Endothelial cell of umbilical vein (primary cell): ENCODE measurements around the gene SPRYD3.

Experiments used
- POLR2A ChIP-seq: IDR thresholded peaks from 2 replicates; pipeline ENCODE4 v1.6.1; 2012; ENCODE audit warnings: low read depth, mild to moderate bottlenecking, control low read depth, low read length
- TF ChIP-seq, protein P1 (sequence below), 2 donors: IDR thresholded peaks; 1 replicate in 1 of 2; 2 replicates in 1 of 2; pipeline ENCODE4 v1.5.1; 2011; ENCODE audit warnings: low read length in 2 of 2, mild to moderate bottlenecking in 2 of 2, moderate library complexity in 2 of 2, control low read depth in 1 of 2, inconsistent platforms in 1 of 2, low read depth in 1 of 2; ENCODE audit not compliant: insufficient read depth in 1 of 2; ENCODE audit errors: extremely low read depth in 1 of 2

- TF ChIP-seq, protein P1, sequence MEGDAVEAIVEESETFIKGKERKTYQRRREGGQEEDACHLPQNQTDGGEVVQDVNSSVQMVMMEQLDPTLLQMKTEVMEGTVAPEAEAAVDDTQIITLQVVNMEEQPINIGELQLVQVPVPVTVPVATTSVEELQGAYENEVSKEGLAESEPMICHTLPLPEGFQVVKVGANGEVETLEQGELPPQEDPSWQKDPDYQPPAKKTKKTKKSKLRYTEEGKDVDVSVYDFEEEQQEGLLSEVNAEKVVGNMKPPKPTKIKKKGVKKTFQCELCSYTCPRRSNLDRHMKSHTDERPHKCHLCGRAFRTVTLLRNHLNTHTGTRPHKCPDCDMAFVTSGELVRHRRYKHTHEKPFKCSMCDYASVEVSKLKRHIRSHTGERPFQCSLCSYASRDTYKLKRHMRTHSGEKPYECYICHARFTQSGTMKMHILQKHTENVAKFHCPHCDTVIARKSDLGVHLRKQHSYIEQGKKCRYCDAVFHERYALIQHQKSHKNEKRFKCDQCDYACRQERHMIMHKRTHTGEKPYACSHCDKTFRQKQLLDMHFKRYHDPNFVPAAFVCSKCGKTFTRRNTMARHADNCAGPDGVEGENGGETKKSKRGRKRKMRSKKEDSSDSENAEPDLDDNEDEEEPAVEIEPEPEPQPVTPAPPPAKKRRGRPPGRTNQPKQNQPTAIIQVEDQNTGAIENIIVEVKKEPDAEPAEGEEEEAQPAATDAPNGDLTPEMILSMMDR (IDR thresholded peaks at IDR 0.05; ENCODE audit: extremely low read depth in 1 of 2, insufficient read depth in 1 of 2, low read depth in 1 of 2, low read length in 2 of 2) = no peak
- TF ChIP-seq POLR2A = no peak
Measured at GRCh38 chr12:53031616-53032015, 47.6 kb downstream of the SPRYD3 start.
